SK-N-SH (cell line): ENCODE data around the gene RASGRF1. TPM values are rescaled to one million over a fixed set of nuclear protein-coding genes. Genes with fewer than 3 reads are reported as not detected.

ENCODE experiments used
- CTCF ChIA-PET: fragments of 300-600, 350-600 bp; formaldehyde crosslinking; extraction: SDS; loops from one replicate; lab custom pipeline; 2021; lab: Yijun Ruan, JAX
- POLR2A ChIA-PET: fragments of 350-600 bp; sonication (Branson Sonifier 250); formaldehyde crosslinking; extraction: SDS; loops from one replicate; lab custom pipeline; 2020; ENCODE audit warnings: antibody characterized with exemption, inconsistent platforms; lab: Yijun Ruan, JAX
- DNase-seq: peaks from one replicate; pipeline ENCODE4 v3.0.0; 2012
- H2AFZ ChIP-seq: fragments of 200-600 bp; sonication (generic); 2 replicates; pipeline ENCODE4 v1.8.1; 2016; ENCODE audit warnings: antibody characterized with exemption, mild to moderate bottlenecking, low read depth
- H3F3A ChIP-seq: fragments of 200-600 bp; sonication (generic); replicated peaks from 2 replicates; pipeline ENCODE3; 2016; ENCODE audit warnings: antibody characterized with exemption, mild to moderate bottlenecking; ENCODE audit not compliant: insufficient read depth
- H3K27ac ChIP-seq, 2 experiments: fragments of 200-500 bp in 1 of 2; fragments of 200-600 bp in 1 of 2; sonication (Bioruptor generic) in 1 of 2; sonication (generic), shearing (Covaris generic) in 1 of 2; 2 replicates each; pipeline versions ENCODE4 v1.5.1 to v1.6.1; 2014 to 2016; ENCODE audit warnings: low read depth in 2 of 2, inconsistent platforms in 1 of 2, low read length in 1 of 2, mild to moderate bottlenecking in 1 of 2, mixed read lengths in 1 of 2
- H3K27me3 ChIP-seq: fragments of 200-600 bp; sonication (generic), shearing (Covaris generic); 2 replicates; pipeline ENCODE4 v1.6.1; 2016; ENCODE audit warnings: mixed run types; ENCODE audit not compliant: insufficient read depth
- H3K36me3 ChIP-seq, 2 experiments: fragments of 200-500 bp in 1 of 2; fragments of 200-600 bp in 1 of 2; sonication (Bioruptor generic) in 1 of 2; sonication (generic) in 1 of 2; replicated peaks in 1 of 2; 2 replicates each; pipeline versions ENCODE3 to v1.5.1; 2014 to 2016; ENCODE audit warnings: low read length in 1 of 2, mild to moderate bottlenecking in 1 of 2; ENCODE audit not compliant: insufficient read depth in 2 of 2, control insufficient read depth in 1 of 2
- H3K4me1 ChIP-seq, 2 experiments: fragments of 200-500 bp in 1 of 2; fragments of 200-600 bp in 1 of 2; sonication (Bioruptor generic) in 1 of 2; sonication (generic), shearing (Covaris generic) in 1 of 2; 2 replicates each; pipeline versions ENCODE4 v1.5.1 to v1.6.1; 2014 to 2016; ENCODE audit warnings: low read depth in 1 of 2, low read length in 1 of 2, mixed run types in 1 of 2; ENCODE audit not compliant: insufficient read depth in 2 of 2, control insufficient read depth in 1 of 2
- H3K4me2 ChIP-seq: fragments of 200-600 bp; sonication (generic), shearing (Covaris generic); 2 replicates; pipeline ENCODE4 v1.6.1; 2017; ENCODE audit warnings: mixed run types
- H3K4me3 ChIP-seq, 2 experiments: fragments of 200-500 bp in 1 of 2; fragments of 200-600 bp in 1 of 2; sonication (Bioruptor generic) in 1 of 2; sonication (generic), shearing (Covaris generic) in 1 of 2; 2 replicates each; pipeline versions ENCODE4 v1.5.1 to v1.8.1; 2014 to 2016; ENCODE audit warnings: low read depth in 2 of 2, inconsistent platforms in 1 of 2, low read length in 1 of 2, mild to moderate bottlenecking in 1 of 2, mixed read lengths in 1 of 2, moderate library complexity in 1 of 2
- H3K79me2 ChIP-seq: fragments of 200-600 bp; sonication (generic); 2 replicates; pipeline ENCODE4 v1.8.1; 2017; ENCODE audit warnings: mild to moderate bottlenecking; ENCODE audit not compliant: insufficient read depth
- H3K9ac ChIP-seq: fragments of 200-600 bp; sonication (generic); 2 replicates; pipeline ENCODE4 v1.6.1; 2017; ENCODE audit warnings: mixed run types
- H3K9me2 ChIP-seq: fragments of 200-600 bp; sonication (generic); 2 replicates; pipeline ENCODE4 v1.6.1; 2017; ENCODE audit warnings: mixed run types
- H3K9me3 ChIP-seq: fragments of 200-600 bp; sonication (generic); 2 replicates; pipeline ENCODE4 v1.6.1; 2017; ENCODE audit warnings: mixed run types, mild to moderate bottlenecking, moderate library complexity
- H4K20me1 ChIP-seq: fragments of 200-600 bp; sonication (generic); 2 replicates; pipeline ENCODE4 v1.6.1; 2017; ENCODE audit warnings: mild to moderate bottlenecking, mixed run types; ENCODE audit not compliant: insufficient read depth
- EP300 ChIP-seq, 2 experiments: IDR thresholded peaks; 2 replicates each; pipeline versions ENCODE4 v1.4.0 to v1.6.1; 2012; ENCODE audit warnings: borderline replicate concordance in 1 of 2, low read depth in 1 of 2, low read length in 1 of 2
- FOSL2 ChIP-seq: IDR thresholded peaks from 2 replicates; pipeline ENCODE4 v1.4.0; 2012; ENCODE audit warnings: low read depth, mild to moderate bottlenecking, moderate library complexity, borderline replicate concordance
- GABPA ChIP-seq: IDR thresholded peaks from 2 replicates; pipeline ENCODE4 v1.4.0; 2012; ENCODE audit warnings: low read depth, mild to moderate bottlenecking
- GATA2 ChIP-seq: sonication (generic); formaldehyde crosslinking; IDR thresholded peaks from 2 replicates; pipeline ENCODE4 v1.5.0; 2020; ENCODE audit warnings: mild to moderate bottlenecking, missing genetic modification reagents
- JUND ChIP-seq: IDR thresholded peaks from 2 replicates; pipeline ENCODE4 v1.4.0; 2012
- NRF1 ChIP-seq: IDR thresholded peaks from 2 replicates; pipeline ENCODE4 v1.6.1; 2012; ENCODE audit warnings: low read depth, mild to moderate bottlenecking, low read length
- POLR2AphosphoS5 ChIP-seq: IDR thresholded peaks from 2 replicates; pipeline ENCODE4 v1.6.1; 2012; ENCODE audit warnings: low read depth, low read length
- SIN3A ChIP-seq: IDR thresholded peaks from 2 replicates; pipeline ENCODE4 v1.6.1; 2012; ENCODE audit warnings: low read depth, mild to moderate bottlenecking, low read length, moderate library complexity, borderline replicate concordance
- SMC3 ChIP-seq: IDR thresholded peaks from 2 replicates; pipeline ENCODE4 v1.6.1; 2012; ENCODE audit warnings: low read depth, low read length, improper control_type of control experiment
- TAF1 ChIP-seq: IDR thresholded peaks from 2 replicates; pipeline ENCODE4 v1.6.1; 2012; ENCODE audit warnings: low read depth, mild to moderate bottlenecking, low read length, moderate library complexity, borderline replicate concordance
- WGBS: methylation state at CpG from one replicate; pipeline ENCODE4 v1.1.6; 2017; ENCODE audit warnings: low lambda C conversion rate; 5-methylcytosine and 5-hydroxymethylcytosine counted together
- polyA plus RNA-seq, 3 experiments: library from polyadenylated mRNA; depleted of rRNA; stranded (reverse); fragments of >200 nt; gene quantifications; 2 replicates each; pipeline ENCODE4 v1.2.3, GENCODE V29; 2012
- TF ChIP-seq, protein P1 (sequence below): fragments of 200-600 bp; sonication (generic); IDR thresholded peaks from 2 replicates; pipeline ENCODE4 v1.6.1; 2017; ENCODE audit warnings: antibody characterized with exemption, mild to moderate bottlenecking, moderate library complexity

Gene RASGRF1
- polyA plus RNA-seq, 1 of the 3 experiments (the other 2 are of a cell fraction), result 0.10 TPM

DNA sequence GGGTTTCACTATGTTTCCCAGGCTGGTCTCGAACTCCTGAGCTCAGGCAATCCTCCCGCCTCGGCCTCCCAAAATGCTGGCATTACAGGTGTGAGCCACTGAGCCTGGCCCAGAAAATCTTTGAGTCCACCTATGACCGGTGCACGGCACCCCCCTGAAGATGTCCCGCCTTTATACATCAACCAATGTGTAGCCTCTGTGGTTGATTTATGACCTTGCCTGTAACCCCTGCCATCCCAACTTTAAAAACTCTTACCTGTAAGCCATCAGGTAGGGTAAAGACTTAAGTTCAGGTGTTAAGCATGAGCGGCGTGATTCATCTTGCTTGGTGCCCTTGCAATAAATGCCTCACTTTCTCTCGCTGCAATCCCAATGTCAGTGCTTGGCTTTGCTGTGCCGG lies 131.2 kb downstream of the RASGRF1 start:
- 83% methylated on average over 10 of the region's 10 CpGs for WGBS
- DNase-seq, result no peak
- POLR2A ChIA-PET, result no interaction called here
- no peak for TF ChIP-seq POLR2AphosphoS5
- TF ChIP-seq, all 33 proteins: peak for 0
- Histone ChIP-seq H3K4me2 (no peak overlapping the region), H3F3A (no peaks in the 10 kb centered on the region), H3K27me3 (no peaks in the 10 kb centered on the region), H3K9ac (no peak overlapping the region), H3K36me3 (no peaks in the 10 kb centered on the region), H3K4me1 (no peaks in the 10 kb centered on the region), H3K9me2 (no peaks in the 10 kb centered on the region), H3K79me2 (no peaks in the 10 kb centered on the region), H3K27ac (no peak overlapping the region), H4K20me1 (no peaks in the 10 kb centered on the region), H3K9me3 (no peaks in the 10 kb centered on the region), H3K4me3 (no peak overlapping the region), H2AFZ (no peak overlapping the region)
- CTCF ChIA-PET, result interaction anchor here (0.9 kb wide), 1 partner anchor 225 kb away, joined by 5 read pairs; no protein-coding TSS in a partner anchor

DNA sequence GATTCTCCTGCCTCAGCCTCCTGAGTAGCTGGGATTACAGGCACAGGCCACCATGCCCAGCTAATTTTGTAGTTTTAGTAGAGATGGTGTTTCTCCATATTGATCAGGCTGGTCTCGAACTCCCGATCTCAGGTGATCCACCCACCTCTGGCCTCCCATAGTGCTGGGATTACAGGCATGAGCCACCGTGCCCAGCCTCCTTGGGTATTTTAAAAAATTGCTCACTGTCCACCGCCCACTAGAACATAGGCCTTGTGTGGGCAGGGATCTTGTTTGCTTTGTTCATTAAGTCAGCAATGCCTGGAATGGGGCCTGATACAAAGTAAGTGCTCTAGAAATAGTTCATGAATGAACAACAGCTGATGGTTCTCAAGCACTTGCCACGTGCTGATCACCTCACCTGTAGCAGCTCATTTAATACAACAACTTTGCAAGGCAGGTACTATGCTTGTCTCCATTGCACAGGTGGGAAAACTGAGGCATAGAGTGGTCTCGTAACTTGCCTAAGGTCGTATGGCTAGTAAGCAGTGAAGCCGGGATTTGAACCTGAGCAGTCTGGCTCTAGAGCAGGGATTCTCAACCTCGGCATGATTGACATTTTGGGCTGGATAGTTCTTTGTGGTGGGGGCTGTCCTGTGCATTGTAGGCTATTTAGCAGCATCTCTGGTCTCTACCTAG lies 133.0 kb downstream of the RASGRF1 start:
- CTCF ChIA-PET, result no interaction called here

GRCh38 chr15:78956937-78957336 lies 133.6 kb downstream of the RASGRF1 start:
- Histone ChIP-seq H3K27ac (no peak overlapping the region), H3K4me2 (no peak overlapping the region), H2AFZ (no peak overlapping the region), H3K9me2 (no peaks in the 10 kb centered on the region), H3K9ac (no peak overlapping the region), H3K27me3 (no peaks in the 10 kb centered on the region), H3K4me1 (no peaks in the 10 kb centered on the region), H3F3A (no peaks in the 10 kb centered on the region), H3K36me3 (no peaks in the 10 kb centered on the region), H4K20me1 (no peaks in the 10 kb centered on the region), H3K4me3 (no peak overlapping the region), H3K79me2 (no peaks in the 10 kb centered on the region), H3K9me3 (no peaks in the 10 kb centered on the region)
- 4% methylated on average over 1 of the region's 1 CpG for WGBS
- POLR2A ChIA-PET, result no interaction called here
- no peak for DNase-seq
- CTCF ChIA-PET, result no interaction called here
- TF ChIP-seq FOSL2, result no peak
- TF ChIP-seq JUND, result no peak
- TF ChIP-seq SMC3, result no peak
- TF ChIP-seq EP300 (IDR thresholded peaks at IDR 0.05; ENCODE audit: borderline replicate concordance in 1 of 2, low read depth in 1 of 2, low read length in 1 of 2), result no peak
- no peak for TF ChIP-seq POLR2AphosphoS5
- no peak for TF ChIP-seq GATA2
- no peak for TF ChIP-seq SIN3A
- no peak for TF ChIP-seq GABPA
- TF ChIP-seq, protein P1, sequence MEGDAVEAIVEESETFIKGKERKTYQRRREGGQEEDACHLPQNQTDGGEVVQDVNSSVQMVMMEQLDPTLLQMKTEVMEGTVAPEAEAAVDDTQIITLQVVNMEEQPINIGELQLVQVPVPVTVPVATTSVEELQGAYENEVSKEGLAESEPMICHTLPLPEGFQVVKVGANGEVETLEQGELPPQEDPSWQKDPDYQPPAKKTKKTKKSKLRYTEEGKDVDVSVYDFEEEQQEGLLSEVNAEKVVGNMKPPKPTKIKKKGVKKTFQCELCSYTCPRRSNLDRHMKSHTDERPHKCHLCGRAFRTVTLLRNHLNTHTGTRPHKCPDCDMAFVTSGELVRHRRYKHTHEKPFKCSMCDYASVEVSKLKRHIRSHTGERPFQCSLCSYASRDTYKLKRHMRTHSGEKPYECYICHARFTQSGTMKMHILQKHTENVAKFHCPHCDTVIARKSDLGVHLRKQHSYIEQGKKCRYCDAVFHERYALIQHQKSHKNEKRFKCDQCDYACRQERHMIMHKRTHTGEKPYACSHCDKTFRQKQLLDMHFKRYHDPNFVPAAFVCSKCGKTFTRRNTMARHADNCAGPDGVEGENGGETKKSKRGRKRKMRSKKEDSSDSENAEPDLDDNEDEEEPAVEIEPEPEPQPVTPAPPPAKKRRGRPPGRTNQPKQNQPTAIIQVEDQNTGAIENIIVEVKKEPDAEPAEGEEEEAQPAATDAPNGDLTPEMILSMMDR, result no peak
- no peak for TF ChIP-seq NRF1

More for the DNA sequence above, 133.0 kb downstream of the RASGRF1 start:
- H3K9me3 ChIP-seq, result no peaks in the 10 kb centered on the region
- no peak overlapping the region for H3K27ac ChIP-seq
- POLR2A ChIA-PET, result no interaction called here
- H3K4me1 ChIP-seq, result no peaks in the 10 kb centered on the region
- no peak overlapping the region for H2AFZ ChIP-seq
- H3K27me3 ChIP-seq, result no peaks in the 10 kb centered on the region
- no peak for TF ChIP-seq TAF1
- no peaks in the 10 kb centered on the region for H3F3A ChIP-seq
- no peaks in the 10 kb centered on the region for H3K79me2 ChIP-seq
- H3K9ac ChIP-seq, result no peak overlapping the region
- DNase-seq, result no peak
- no peaks in the 10 kb centered on the region for H3K36me3 ChIP-seq
- H4K20me1 ChIP-seq, result no peaks in the 10 kb centered on the region
- H3K4me2 ChIP-seq, result no peak overlapping the region
- no peaks in the 10 kb centered on the region for H3K9me2 ChIP-seq
- H3K4me3 ChIP-seq, result no peak overlapping the region
- 70% methylated on average over 9 of the region's 9 CpGs for WGBS
